MM.1S (cell line): ENCODE data around the gene ZNF236.

Experiments used
- EZH2 ChIP-seq: fragments of 300-600 bp; sonication (generic); optimal IDR thresholded peaks from 2 replicates; pipeline ENCODE3; 2017; ENCODE audit warnings: low read depth, mild to moderate bottlenecking, antibody characterized with exemption, low read length, mixed read lengths
- EZH2phosphoT487 ChIP-seq: fragments of 300-600 bp; sonication (generic); IDR thresholded peaks from 2 replicates; pipeline ENCODE4 v1.6.1; 2018; ENCODE audit warnings: antibody characterized with exemption, low read length
- TF ChIP-seq, protein P1 (sequence below): fragments of 300-600 bp; sonication (generic); IDR thresholded peaks from 2 replicates; pipeline ENCODE4 v1.5.1; 2016; ENCODE audit warnings: antibody characterized with exemption, low read length, mixed read lengths

DNA sequence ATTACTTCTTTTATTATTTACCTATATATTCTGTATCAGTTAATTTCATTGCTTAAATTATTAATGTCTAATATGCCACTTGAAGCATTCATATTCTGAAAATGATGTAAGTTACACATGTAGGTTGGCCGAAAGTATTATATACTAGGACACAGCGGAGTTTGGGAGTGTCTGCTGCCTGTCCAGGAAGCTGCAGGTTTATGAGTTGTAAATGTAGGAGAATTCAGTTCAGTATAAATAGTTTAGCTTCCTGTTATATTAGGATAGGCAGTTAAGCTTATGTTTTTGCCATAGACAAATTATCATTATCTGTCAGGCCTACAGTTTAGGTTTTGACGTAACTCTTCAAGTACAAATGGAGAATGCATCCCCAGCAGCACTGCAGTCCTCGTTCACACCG is 18.9 kb upstream of the ZNF236 start:
- TF ChIP-seq EZH2 (no peak), EZH2phosphoT487 (no peak)
- TF ChIP-seq, protein P1, sequence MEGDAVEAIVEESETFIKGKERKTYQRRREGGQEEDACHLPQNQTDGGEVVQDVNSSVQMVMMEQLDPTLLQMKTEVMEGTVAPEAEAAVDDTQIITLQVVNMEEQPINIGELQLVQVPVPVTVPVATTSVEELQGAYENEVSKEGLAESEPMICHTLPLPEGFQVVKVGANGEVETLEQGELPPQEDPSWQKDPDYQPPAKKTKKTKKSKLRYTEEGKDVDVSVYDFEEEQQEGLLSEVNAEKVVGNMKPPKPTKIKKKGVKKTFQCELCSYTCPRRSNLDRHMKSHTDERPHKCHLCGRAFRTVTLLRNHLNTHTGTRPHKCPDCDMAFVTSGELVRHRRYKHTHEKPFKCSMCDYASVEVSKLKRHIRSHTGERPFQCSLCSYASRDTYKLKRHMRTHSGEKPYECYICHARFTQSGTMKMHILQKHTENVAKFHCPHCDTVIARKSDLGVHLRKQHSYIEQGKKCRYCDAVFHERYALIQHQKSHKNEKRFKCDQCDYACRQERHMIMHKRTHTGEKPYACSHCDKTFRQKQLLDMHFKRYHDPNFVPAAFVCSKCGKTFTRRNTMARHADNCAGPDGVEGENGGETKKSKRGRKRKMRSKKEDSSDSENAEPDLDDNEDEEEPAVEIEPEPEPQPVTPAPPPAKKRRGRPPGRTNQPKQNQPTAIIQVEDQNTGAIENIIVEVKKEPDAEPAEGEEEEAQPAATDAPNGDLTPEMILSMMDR = no peak
